ENCODE data around the gene GCLM.
"Not testable (repeated sequence)": the region's sequence is repeated elsewhere in the genome, so short reads cannot be mapped to it uniquely, and the experiment has no call there.

Gene GCLM

GRCh38 chr1:93876244-93876643, 33.0 kb downstream of the GCLM start:
- peaks cover 25% of the 10 kb centered on the region for H3K4me1 ChIP-seq (ENCODE audit: low read depth, poor library complexity, severe bottlenecking)
- H3K4me3 ChIP-seq (IDR thresholded peaks at IDR 0.05; ENCODE audit: insufficient read depth, low read depth, low read length) = no peak overlapping the region
- H3K27me3 ChIP-seq (ENCODE audit: insufficient read depth, low read depth) = no peaks in the 10 kb centered on the region
- H2AFZ ChIP-seq (ENCODE audit: low read depth) = no peak overlapping the region
- H3K36me3 ChIP-seq (ENCODE audit: insufficient read depth) = no peaks in the 10 kb centered on the region
- H3K4me2 ChIP-seq = peak overlapping the region; percentile 60
- H3K9ac ChIP-seq = no peak overlapping the region
- H3K79me2 ChIP-seq (ENCODE audit: insufficient read depth, low read depth) = peaks cover 30% of the 10 kb centered on the region
- no peaks in the 10 kb centered on the region for H4K20me1 ChIP-seq (ENCODE audit: insufficient read depth)
- TF ChIP-seq CTCF (conservative IDR thresholded peaks at IDR 0.05; ENCODE audit: low read depth, low read length) = no peak
- no peak overlapping the region for H3K27ac ChIP-seq

- H3K4me2 ChIP-seq = no peak overlapping the region
- H3K9ac ChIP-seq = no peak overlapping the region
- no peaks in the 10 kb centered on the region for H3K27me3 ChIP-seq (ENCODE audit: insufficient read depth, low read depth)
- no peaks in the 10 kb centered on the region for H4K20me1 ChIP-seq (ENCODE audit: insufficient read depth)
- H3K4me3 ChIP-seq (IDR thresholded peaks at IDR 0.05; ENCODE audit: insufficient read depth, low read depth, low read length) = no peak overlapping the region
- TF ChIP-seq CTCF (conservative IDR thresholded peaks at IDR 0.05; ENCODE audit: low read depth, low read length) = peak; percentile 43; the same call in 1 of the 2 replicates
- no peaks in the 10 kb centered on the region for H3K36me3 ChIP-seq (ENCODE audit: insufficient read depth)
- no peak overlapping the region for H3K27ac ChIP-seq
- peaks cover 21% of the 10 kb centered on the region for H3K4me1 ChIP-seq (ENCODE audit: low read depth, poor library complexity, severe bottlenecking)
- peaks cover 30% of the 10 kb centered on the region for H3K79me2 ChIP-seq (ENCODE audit: insufficient read depth, low read depth)
- no peak overlapping the region for H2AFZ ChIP-seq (ENCODE audit: low read depth)
Measured at GRCh38 chr1:93874025-93874651, 35.1 kb downstream of the GCLM start.

GRCh38 chr1:93871366-93871765, 37.9 kb downstream of the GCLM start:
- Histone ChIP-seq H3K4me3 (IDR thresholded peaks at IDR 0.05; ENCODE audit: insufficient read depth, low read depth, low read length) (no peak overlapping the region), H2AFZ (ENCODE audit: low read depth) (no peak overlapping the region), H3K4me1 (ENCODE audit: low read depth, poor library complexity, severe bottlenecking) (peaks cover 5% of the 10 kb centered on the region), H3K36me3 (ENCODE audit: insufficient read depth) (no peaks in the 10 kb centered on the region), H3K9ac (no peak overlapping the region), H3K79me2 (ENCODE audit: insufficient read depth, low read depth) (peaks cover 5% of the 10 kb centered on the region), H4K20me1 (ENCODE audit: insufficient read depth) (no peaks in the 10 kb centered on the region), H3K27me3 (ENCODE audit: insufficient read depth, low read depth) (no peaks in the 10 kb centered on the region), H3K4me2 (no peak overlapping the region), H3K27ac (no peak overlapping the region)
- TF ChIP-seq CTCF (conservative IDR thresholded peaks at IDR 0.05; ENCODE audit: low read depth, low read length) = no peak

GRCh38 chr1:93869653-93870052, 39.6 kb downstream of the GCLM start:
- Histone ChIP-seq H3K9ac (no peak overlapping the region), H3K4me1 (ENCODE audit: low read depth, poor library complexity, severe bottlenecking) (no peaks in the 10 kb centered on the region), H4K20me1 (ENCODE audit: insufficient read depth) (no peaks in the 10 kb centered on the region), H3K36me3 (ENCODE audit: insufficient read depth) (no peaks in the 10 kb centered on the region), H2AFZ (ENCODE audit: low read depth) (no peak overlapping the region), H3K4me3 (IDR thresholded peaks at IDR 0.05; ENCODE audit: insufficient read depth, low read depth, low read length) (no peak overlapping the region), H3K27me3 (ENCODE audit: insufficient read depth, low read depth) (no peaks in the 10 kb centered on the region), H3K79me2 (ENCODE audit: insufficient read depth, low read depth) (no peaks in the 10 kb centered on the region), H3K27ac (no peak overlapping the region), H3K4me2 (no peak overlapping the region)
- TF ChIP-seq CTCF (conservative IDR thresholded peaks at IDR 0.05; ENCODE audit: low read depth, low read length) = no peak

GRCh38 chr1:93868492-93868891, 40.7 kb downstream of the GCLM start:
- not testable (repeated sequence) for H3K79me2 ChIP-seq (ENCODE audit: insufficient read depth, low read depth); H3K36me3 ChIP-seq (ENCODE audit: insufficient read depth); H3K4me1 ChIP-seq (ENCODE audit: low read depth, poor library complexity, severe bottlenecking); H3K27me3 ChIP-seq (ENCODE audit: insufficient read depth, low read depth); H3K27ac ChIP-seq; H3K4me2 ChIP-seq; H2AFZ ChIP-seq (ENCODE audit: low read depth); H3K4me3 ChIP-seq (IDR thresholded peaks at IDR 0.05; ENCODE audit: insufficient read depth, low read depth, low read length); H3K9ac ChIP-seq; H4K20me1 ChIP-seq (ENCODE audit: insufficient read depth)

Measured in KMS-11 (cell line).